GM23338 (cell line): ENCODE data around the gene RFX4. TPM values are rescaled to one million over a fixed set of nuclear protein-coding genes. Genes with fewer than 3 reads are reported as not detected.
A peak's percentile ranks its signal among the peaks of the same experiment; 100 is the strongest.

ENCODE experiments used
- ATAC-seq: fragments of 200-7000 bp; cut with Tn5 transposase; 3 replicates; pipeline ENCODE4 v1.9.1; 2020
- DNase-seq: peaks from one replicate; pipeline ENCODE4 v3.0.0-alpha.2; 2015; ENCODE audit warnings: low spot score
- H2AFZ ChIP-seq: fragments of 200-600 bp; sonication (generic); 2 replicates; pipeline ENCODE4 v1.8.0; 2016; ENCODE audit warnings: antibody characterized with exemption, mild to moderate bottlenecking, moderate library complexity
- H3F3A ChIP-seq: fragments of 200-600 bp; sonication (generic); replicated peaks from 2 replicates; pipeline ENCODE4 v1.8.0; 2017; ENCODE audit warnings: antibody characterized with exemption, mixed run types, low read depth
- H3K27ac ChIP-seq: fragments of 200-600 bp; sonication (generic); 2 replicates; pipeline ENCODE4 v1.6.1; 2016; ENCODE audit warnings: low read depth
- H3K27me3 ChIP-seq: fragments of 200-600 bp; sonication (generic); 2 replicates; pipeline ENCODE4 v1.8.0; 2016; ENCODE audit warnings: mild to moderate bottlenecking, mixed run types, moderate library complexity; ENCODE audit not compliant: insufficient read depth
- H3K36me3 ChIP-seq: fragments of 200-600 bp; sonication (generic); 2 replicates; pipeline ENCODE4 v1.8.0; 2016; ENCODE audit warnings: mild to moderate bottlenecking; ENCODE audit not compliant: insufficient read depth
- H3K4me1 ChIP-seq: fragments of 200-600 bp; sonication (generic); 2 replicates; pipeline ENCODE4 v1.8.0; 2016; ENCODE audit warnings: mild to moderate bottlenecking, moderate library complexity; ENCODE audit not compliant: insufficient read depth
- H3K4me2 ChIP-seq: fragments of 200-600 bp; sonication (generic); 2 replicates; pipeline ENCODE4 v1.7.1; 2017; ENCODE audit warnings: mixed run types
- H3K4me3 ChIP-seq: fragments of 200-600 bp; sonication (generic); 2 replicates; pipeline ENCODE4 v1.6.1; 2016; ENCODE audit warnings: mixed run types
- H3K79me2 ChIP-seq: fragments of 200-600 bp; sonication (generic); replicated peaks from 2 replicates; pipeline ENCODE4 v1.8.0; 2017; ENCODE audit warnings: mild to moderate bottlenecking; ENCODE audit not compliant: insufficient read depth
- H3K9me2 ChIP-seq: fragments of 200-600 bp; sonication (generic); 2 replicates; pipeline ENCODE4 v1.8.0; 2017; ENCODE audit not compliant: insufficient read depth
- H4K20me1 ChIP-seq: fragments of 200-600 bp; sonication (generic); replicated peaks from 2 replicates; pipeline ENCODE4 v1.8.0; 2017; ENCODE audit warnings: mild to moderate bottlenecking; ENCODE audit not compliant: insufficient read depth
- H3K27ac Mint-ChIP-seq: 2 replicates; pipeline ENCODE4 v1.8.0; 2020; ENCODE audit warnings: inconsistent platforms, mild to moderate bottlenecking, moderate library complexity, mixed read lengths
- H3K27me3 Mint-ChIP-seq: 3 replicates; pipeline ENCODE4 v1.8.0; 2022; ENCODE audit warnings: low read depth, mild to moderate bottlenecking, moderate library complexity, mixed read lengths, inconsistent platforms; ENCODE audit not compliant: insufficient read depth, poor library complexity
- H3K36me3 Mint-ChIP-seq: 3 replicates; pipeline ENCODE4 v1.8.0; 2021; ENCODE audit warnings: low read depth, mild to moderate bottlenecking, inconsistent platforms, moderate library complexity, mixed read lengths
- H3K4me1 Mint-ChIP-seq: 3 replicates; pipeline ENCODE4 v1.8.0; 2020; ENCODE audit warnings: mild to moderate bottlenecking, inconsistent platforms, mixed read lengths
- H3K4me3 Mint-ChIP-seq: 3 replicates; pipeline ENCODE4 v1.8.0; 2021; ENCODE audit warnings: moderate library complexity, mild to moderate bottlenecking, inconsistent platforms, mixed read lengths
- H3K9me3 Mint-ChIP-seq: 3 replicates; pipeline ENCODE4 v1.8.0; 2020; ENCODE audit warnings: moderate library complexity, mild to moderate bottlenecking, inconsistent platforms, mixed read lengths
- CREB1 ChIP-seq: fragments of 250-450 bp; sonication (Bioruptor Pico); IDR thresholded peaks from 2 replicates; pipeline ENCODE4 v1.5.0; 2020; ENCODE audit warnings: low read depth, mild to moderate bottlenecking, moderate library complexity
- EZH2 ChIP-seq: fragments of 200-600 bp; sonication (generic); IDR thresholded peaks from one replicate; pipeline ENCODE4 v1.8.0; 2017; ENCODE audit warnings: antibody characterized with exemption, mild to moderate bottlenecking, low read depth; ENCODE audit not compliant: unreplicated experiment
- EZH2phosphoT487 ChIP-seq: fragments of 200-600 bp; sonication (generic); IDR thresholded peaks from one replicate; pipeline ENCODE4 v1.8.1; 2018; ENCODE audit warnings: antibody characterized with exemption; ENCODE audit not compliant: unreplicated experiment
- JUNB ChIP-seq: IDR thresholded peaks from one replicate; pipeline ENCODE4 v1.6.1; 2016; ENCODE audit warnings: antibody characterized with exemption; ENCODE audit not compliant: unreplicated experiment
- NANOG ChIP-seq: IDR thresholded peaks from 2 replicates; pipeline ENCODE4 v1.6.1; 2016; ENCODE audit warnings: antibody characterized with exemption, borderline replicate concordance
- POLR2AphosphoS5 ChIP-seq: IDR thresholded peaks from 2 replicates; pipeline ENCODE4 v1.6.1; 2016; ENCODE audit warnings: antibody characterized with exemption, low read depth
- STAT1 ChIP-seq: IDR thresholded peaks from one replicate; pipeline ENCODE4 v1.6.1; 2016; ENCODE audit warnings: antibody characterized with exemption; ENCODE audit not compliant: unreplicated experiment
- ZNF114 ChIP-seq: fragments of 250-450 bp; sonication (Bioruptor Pico); IDR thresholded peaks from 2 replicates; pipeline ENCODE4 v1.5.0; 2020; ENCODE audit warnings: mild to moderate bottlenecking, moderate library complexity
- ZNF331 ChIP-seq: fragments of 250-450 bp; sonication (Bioruptor Pico); IDR thresholded peaks from 2 replicates; pipeline ENCODE4 v1.5.0; 2020; ENCODE audit warnings: low read depth, mild to moderate bottlenecking, moderate library complexity
- ZNF462 ChIP-seq: fragments of 250-450 bp; sonication (Bioruptor Pico); IDR thresholded peaks from 2 replicates; pipeline ENCODE4 v1.5.0; 2020; ENCODE audit warnings: mild to moderate bottlenecking, moderate library complexity
- polyA plus RNA-seq: library from polyadenylated mRNA; unstranded; fragments of >200 nt; fragmentation: Nextera tagmentation; extraction: Ambion mirVana; gene quantifications from 2 replicates; pipeline ENCODE4 v1.2.1, GENCODE V29; 2016
- total RNA-seq: library from RNA; depleted of rRNA; stranded (reverse); fragments of >200 nt; shearing (Covaris generic); gene quantifications from 2 replicates; pipeline ENCODE4 v1.2.3, GENCODE V29; 2014
- TF ChIP-seq, protein P1 (sequence below): IDR thresholded peaks from one replicate; pipeline ENCODE4 v1.6.1; 2018; ENCODE audit warnings: antibody characterized with exemption; ENCODE audit not compliant: unreplicated experiment
- TF ChIP-seq, protein P2 (sequence below): IDR thresholded peaks from 2 replicates; pipeline ENCODE4 v1.6.1; 2016; ENCODE audit warnings: antibody characterized with exemption

Gene RFX4
- total and polyA plus RNA-seq, 2 experiments from 2014 or later: 0.23 TPM; not detected in 1

DNA sequence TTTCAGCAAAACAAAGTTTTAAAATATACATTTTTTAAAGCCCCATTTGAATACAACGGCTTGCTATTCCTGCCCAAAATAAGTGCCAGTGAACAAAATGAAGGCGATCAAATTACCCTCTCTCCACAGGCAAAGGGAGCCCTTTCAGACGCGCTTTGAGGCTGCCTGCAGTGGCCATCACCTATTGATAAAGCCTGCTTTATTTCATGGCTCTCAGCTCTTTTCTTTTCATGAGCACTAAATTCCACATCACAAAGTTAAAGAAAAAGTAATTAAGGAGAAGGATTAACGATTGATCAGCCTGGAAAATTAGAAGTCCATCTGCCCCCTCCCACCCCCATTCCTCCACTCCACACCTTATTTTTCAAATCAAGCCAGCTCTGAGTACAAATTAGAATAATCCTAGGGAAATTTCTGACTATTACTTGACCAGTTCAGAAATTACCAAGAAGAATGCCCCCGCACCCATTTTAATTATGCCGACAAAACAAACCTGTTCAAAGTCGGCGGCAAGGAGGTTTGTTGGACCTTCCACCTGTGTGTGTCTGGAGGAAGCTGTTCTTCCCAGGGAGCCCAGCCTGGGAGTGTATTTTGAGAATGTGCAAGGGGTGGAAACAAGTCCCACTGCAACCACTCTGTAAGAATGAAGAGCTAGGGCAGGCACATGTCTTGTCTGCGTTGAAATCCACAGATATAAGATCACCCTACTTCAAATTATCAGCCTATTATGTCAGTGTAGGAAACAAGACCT, 127.5 kb downstream of the RFX4 start (continued):
- no peak for TF ChIP-seq ZNF462 (CRISPR knock-in tag)
- TF ChIP-seq NANOG: no peak
- TF ChIP-seq CREB1 (CRISPR knock-in tag): no peak
- no peak for TF ChIP-seq POLR2AphosphoS5

- Histone ChIP-seq H3K79me2 (no peaks in the 10 kb centered on the region), H3K36me3 (no peaks in the 10 kb centered on the region), H3K27me3 (no peaks in the 10 kb centered on the region), H3F3A (no peaks in the 10 kb centered on the region), H2AFZ (peak overlapping the region; percentile 70; the same call in 1 of the 2 replicates), H3K9me2 (peaks cover 13% of the 10 kb centered on the region; the same call in 1 of the 2 replicates), H3K4me3 (no peak overlapping the region), H3K27ac (no peak overlapping the region), H3K4me2 (peak overlapping the region; percentile 22), H3K4me1 (peaks cover 36% of the 10 kb centered on the region), H4K20me1 (no peaks in the 10 kb centered on the region)
- Mint-ChIP-seq H3K27me3 (peaks cover 1% of the 10 kb centered on the region), H3K9me3 (no peaks in the 10 kb centered on the region), H3K4me1 (peaks cover 30% of the 10 kb centered on the region), H3K4me3 (no peak overlapping the region), H3K27ac (peak overlapping the region; percentile 39; the same call in 1 of the 2 replicates), H3K36me3 (no peaks in the 10 kb centered on the region)
- no peak for ATAC-seq
- DNase-seq: no peak
- TF ChIP-seq, protein P1, sequence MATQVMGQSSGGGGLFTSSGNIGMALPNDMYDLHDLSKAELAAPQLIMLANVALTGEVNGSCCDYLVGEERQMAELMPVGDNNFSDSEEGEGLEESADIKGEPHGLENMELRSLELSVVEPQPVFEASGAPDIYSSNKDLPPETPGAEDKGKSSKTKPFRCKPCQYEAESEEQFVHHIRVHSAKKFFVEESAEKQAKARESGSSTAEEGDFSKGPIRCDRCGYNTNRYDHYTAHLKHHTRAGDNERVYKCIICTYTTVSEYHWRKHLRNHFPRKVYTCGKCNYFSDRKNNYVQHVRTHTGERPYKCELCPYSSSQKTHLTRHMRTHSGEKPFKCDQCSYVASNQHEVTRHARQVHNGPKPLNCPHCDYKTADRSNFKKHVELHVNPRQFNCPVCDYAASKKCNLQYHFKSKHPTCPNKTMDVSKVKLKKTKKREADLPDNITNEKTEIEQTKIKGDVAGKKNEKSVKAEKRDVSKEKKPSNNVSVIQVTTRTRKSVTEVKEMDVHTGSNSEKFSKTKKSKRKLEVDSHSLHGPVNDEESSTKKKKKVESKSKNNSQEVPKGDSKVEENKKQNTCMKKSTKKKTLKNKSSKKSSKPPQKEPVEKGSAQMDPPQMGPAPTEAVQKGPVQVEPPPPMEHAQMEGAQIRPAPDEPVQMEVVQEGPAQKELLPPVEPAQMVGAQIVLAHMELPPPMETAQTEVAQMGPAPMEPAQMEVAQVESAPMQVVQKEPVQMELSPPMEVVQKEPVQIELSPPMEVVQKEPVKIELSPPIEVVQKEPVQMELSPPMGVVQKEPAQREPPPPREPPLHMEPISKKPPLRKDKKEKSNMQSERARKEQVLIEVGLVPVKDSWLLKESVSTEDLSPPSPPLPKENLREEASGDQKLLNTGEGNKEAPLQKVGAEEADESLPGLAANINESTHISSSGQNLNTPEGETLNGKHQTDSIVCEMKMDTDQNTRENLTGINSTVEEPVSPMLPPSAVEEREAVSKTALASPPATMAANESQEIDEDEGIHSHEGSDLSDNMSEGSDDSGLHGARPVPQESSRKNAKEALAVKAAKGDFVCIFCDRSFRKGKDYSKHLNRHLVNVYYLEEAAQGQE: no peak
- TF ChIP-seq, protein P2, sequence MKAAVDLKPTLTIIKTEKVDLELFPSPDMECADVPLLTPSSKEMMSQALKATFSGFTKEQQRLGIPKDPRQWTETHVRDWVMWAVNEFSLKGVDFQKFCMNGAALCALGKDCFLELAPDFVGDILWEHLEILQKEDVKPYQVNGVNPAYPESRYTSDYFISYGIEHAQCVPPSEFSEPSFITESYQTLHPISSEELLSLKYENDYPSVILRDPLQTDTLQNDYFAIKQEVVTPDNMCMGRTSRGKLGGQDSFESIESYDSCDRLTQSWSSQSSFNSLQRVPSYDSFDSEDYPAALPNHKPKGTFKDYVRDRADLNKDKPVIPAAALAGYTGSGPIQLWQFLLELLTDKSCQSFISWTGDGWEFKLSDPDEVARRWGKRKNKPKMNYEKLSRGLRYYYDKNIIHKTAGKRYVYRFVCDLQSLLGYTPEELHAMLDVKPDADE: no peak
- TF ChIP-seq CREB1 (CRISPR knock-in tag): no peak
- no peak for TF ChIP-seq EZH2
- TF ChIP-seq ZNF331: no peak
- TF ChIP-seq NANOG: no peak
- TF ChIP-seq POLR2AphosphoS5: no peak
- no peak for TF ChIP-seq ZNF114
- no peak for TF ChIP-seq EZH2phosphoT487
- TF ChIP-seq JUNB: no peak
- TF ChIP-seq STAT1: no peak
Measured at GRCh38 chr12:106711316-106711715, 128.5 kb downstream of the RFX4 start.
